ENCODE results near the gene UNC79.

UNC79 gene

GRCh38 chr14:93520053-93520607 lies 89.4 kb downstream of the UNC79 start (continued):
- TF ChIP-seq ZNF560 (tag by site-specific recombination; IDR thresholded peaks at IDR 0.05; ENCODE audit: borderline replicate concordance) (no peak), ZBTB1 (tag by site-specific recombination; IDR thresholded peaks at IDR 0.05) (no peak), REPIN1 (tag by site-specific recombination; IDR thresholded peaks at IDR 0.05; ENCODE audit: low read depth) (no peak), ZNF544 (tag by site-specific recombination; IDR thresholded peaks at IDR 0.05) (no peak), ZNF266 (tag by site-specific recombination; IDR thresholded peaks at IDR 0.05; ENCODE audit: low read depth) (no peak), HOXA7 (CRISPR knock-in tag; IDR thresholded peaks at IDR 0.05; ENCODE audit: borderline replicate concordance) (no peak), ZNF626 (tag by site-specific recombination; IDR thresholded peaks at IDR 0.05) (0 out of 2 replicates have a peak, but pooled peaks have one; percentile 84), ZNF146 (tag by site-specific recombination; IDR thresholded peaks at IDR 0.05) (no peak), ZSCAN23 (tag by site-specific recombination; IDR thresholded peaks at IDR 0.05) (no peak), ZNF174 (tag by site-specific recombination; IDR thresholded peaks at IDR 0.05) (no peak), ZBTB8A (tag by site-specific recombination; IDR thresholded peaks at IDR 0.05) (no peak), ZNF791 (tag by site-specific recombination; IDR thresholded peaks at IDR 0.05) (peak; percentile 81), ZNF549 (tag by site-specific recombination; IDR thresholded peaks at IDR 0.05) (peak; percentile 41; the same call in 1 of the 2 replicates), ZBTB21 (tag by site-specific recombination; IDR thresholded peaks at IDR 0.05) (no peak), ZNF19 (tag by site-specific recombination; IDR thresholded peaks at IDR 0.05; ENCODE audit: low read depth) (no peak), SETDB1 (IDR thresholded peaks at IDR 0.05; ENCODE audit: insufficient read length, low read length) (peak; percentile 100), HOXC10 (CRISPR knock-in tag; IDR thresholded peaks at IDR 0.05) (no peak), ZNF202 (tag by site-specific recombination; IDR thresholded peaks at IDR 0.05; ENCODE audit: borderline replicate concordance) (no peak), SALL2 (tag by site-specific recombination; IDR thresholded peaks at IDR 0.05; ENCODE audit: borderline replicate concordance) (no peak), TRIM28 (IDR thresholded peaks at IDR 0.05; ENCODE audit: borderline replicate concordance, low read length) (peak; percentile 99), GLI4 (tag by site-specific recombination; IDR thresholded peaks at IDR 0.05) (no peak), ZXDB (tag by site-specific recombination; IDR thresholded peaks at IDR 0.05) (no peak), KLF10 (tag by site-specific recombination; IDR thresholded peaks at IDR 0.05) (no peak), ZNF785 (tag by site-specific recombination; IDR thresholded peaks at IDR 0.05) (no peak), ZNF670 (tag by site-specific recombination; IDR thresholded peaks at IDR 0.05; ENCODE audit: low read depth) (no peak), ZNF629 (tag by site-specific recombination; IDR thresholded peaks at IDR 0.05) (no peak), ZNF677 (tag by site-specific recombination; IDR thresholded peaks at IDR 0.05) (peak; percentile 38; the same call in 1 of the 2 replicates), GFI1B (tag by site-specific recombination; IDR thresholded peaks at IDR 0.05) (no peak), SP2 (tag by site-specific recombination; IDR thresholded peaks at IDR 0.05) (no peak), YY1 (tag by site-specific recombination; IDR thresholded peaks at IDR 0.05) (no peak), ZNF639 (tag by site-specific recombination; IDR thresholded peaks at IDR 0.05) (no peak), ZNF24 (tag by site-specific recombination; IDR thresholded peaks at IDR 0.05) (no peak), ZNF292 (tag by site-specific recombination; IDR thresholded peaks at IDR 0.05; ENCODE audit: borderline replicate concordance, low read depth) (no peak), ZNF394 (tag by site-specific recombination; IDR thresholded peaks at IDR 0.05; ENCODE audit: borderline replicate concordance) (no peak), KLF8 (tag by site-specific recombination; IDR thresholded peaks at IDR 0.05) (0 out of 2 replicates have a peak, but pooled peaks have one; percentile 45), ZNF221 (tag by site-specific recombination; IDR thresholded peaks at IDR 0.05; ENCODE audit: borderline replicate concordance) (no peak), ZNF48 (tag by site-specific recombination; IDR thresholded peaks at IDR 0.05) (no peak), ZNF514 (tag by site-specific recombination; IDR thresholded peaks at IDR 0.05) (no peak)
- TF ChIP-seq, protein P1, sequence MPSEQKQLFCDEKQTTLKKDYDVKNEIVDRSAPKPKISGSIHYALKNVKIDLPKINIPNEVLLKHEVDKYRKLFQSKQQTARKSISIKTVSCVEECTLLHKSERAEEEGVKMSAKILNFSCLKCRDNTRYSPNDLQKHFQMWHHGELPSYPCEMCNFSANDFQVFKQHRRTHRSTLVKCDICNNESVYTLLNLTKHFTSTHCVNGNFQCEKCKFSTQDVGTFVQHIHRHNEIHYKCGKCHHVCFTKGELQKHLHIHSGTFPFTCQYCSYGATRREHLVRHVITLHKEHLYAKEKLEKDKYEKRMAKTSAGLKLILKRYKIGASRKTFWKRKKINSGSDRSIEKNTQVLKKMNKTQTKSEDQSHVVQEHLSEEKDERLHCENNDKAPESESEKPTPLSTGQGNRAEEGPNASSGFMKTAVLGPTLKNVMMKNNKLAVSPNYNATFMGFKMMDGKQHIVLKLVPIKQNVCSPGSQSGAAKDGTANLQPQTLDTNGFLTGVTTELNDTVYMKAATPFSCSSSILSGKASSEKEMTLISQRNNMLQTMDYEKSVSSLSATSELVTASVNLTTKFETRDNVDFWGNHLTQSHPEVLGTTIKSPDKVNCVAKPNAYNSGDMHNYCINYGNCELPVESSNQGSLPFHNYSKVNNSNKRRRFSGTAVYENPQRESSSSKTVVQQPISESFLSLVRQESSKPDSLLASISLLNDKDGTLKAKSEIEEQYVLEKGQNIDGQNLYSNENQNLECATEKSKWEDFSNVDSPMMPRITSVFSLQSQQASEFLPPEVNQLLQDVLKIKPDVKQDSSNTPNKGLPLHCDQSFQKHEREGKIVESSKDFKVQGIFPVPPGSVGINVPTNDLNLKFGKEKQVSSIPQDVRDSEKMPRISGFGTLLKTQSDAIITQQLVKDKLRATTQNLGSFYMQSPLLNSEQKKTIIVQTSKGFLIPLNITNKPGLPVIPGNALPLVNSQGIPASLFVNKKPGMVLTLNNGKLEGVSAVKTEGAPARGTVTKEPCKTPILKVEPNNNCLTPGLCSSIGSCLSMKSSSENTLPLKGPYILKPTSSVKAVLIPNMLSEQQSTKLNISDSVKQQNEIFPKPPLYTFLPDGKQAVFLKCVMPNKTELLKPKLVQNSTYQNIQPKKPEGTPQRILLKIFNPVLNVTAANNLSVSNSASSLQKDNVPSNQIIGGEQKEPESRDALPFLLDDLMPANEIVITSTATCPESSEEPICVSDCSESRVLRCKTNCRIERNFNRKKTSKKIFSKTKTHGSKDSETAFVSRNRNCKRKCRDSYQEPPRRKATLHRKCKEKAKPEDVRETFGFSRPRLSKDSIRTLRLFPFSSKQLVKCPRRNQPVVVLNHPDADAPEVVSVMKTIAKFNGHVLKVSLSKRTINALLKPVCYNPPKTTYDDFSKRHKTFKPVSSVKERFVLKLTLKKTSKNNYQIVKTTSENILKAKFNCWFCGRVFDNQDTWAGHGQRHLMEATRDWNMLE (tag by site-specific recombination; conservative IDR thresholded peaks at IDR 0.05; ENCODE audit: low read depth), result 0 out of 2 replicates have a peak, but pooled peaks have one; percentile 14

Measured in HEK293 (cell line).